Right hindlimb (tissue), 1 donor: ENCODE measurements around the gene PTPRM.

Source experiments
- DNase-seq: peaks from one replicate; pipeline ENCODE4 v3.0.0-alpha.2; 2018

Gene PTPRM

GRCh38 chr18:7630731-7631442, 63.8 kb downstream of the PTPRM start:
- DNase-seq: no peak

- DNase-seq: no peak
Observed at GRCh38 chr18:7632152-7633098, 65.3 kb downstream of the PTPRM start.

GRCh38 chr18:7633171-7633570, 66.1 kb downstream of the PTPRM start:
- no peak for DNase-seq

- DNase-seq: no peak
Observed at GRCh38 chr18:7635948-7636347, 68.8 kb downstream of the PTPRM start.

- no peak for DNase-seq
Observed at GRCh38 chr18:7637269-7637668, 70.2 kb downstream of the PTPRM start.

DNA sequence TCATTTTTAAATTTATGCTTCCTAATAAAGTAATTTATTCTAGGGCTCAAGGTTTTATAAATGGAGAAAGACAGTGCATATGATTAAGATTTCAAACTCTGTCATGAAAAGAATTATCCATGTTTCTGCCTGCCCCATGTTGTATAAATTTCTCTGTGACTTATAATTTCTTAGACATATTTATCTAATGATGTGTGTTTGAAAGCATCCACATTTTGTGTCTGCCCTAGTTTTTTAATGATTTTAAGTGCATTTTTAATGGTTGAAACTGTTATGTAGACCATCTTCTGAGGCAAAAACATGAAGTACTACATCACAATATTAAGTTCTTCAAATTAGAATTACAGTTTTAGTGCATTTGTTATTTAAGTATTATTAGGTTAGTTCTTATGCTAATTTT, 71.2 kb downstream of the PTPRM start:
- DNase-seq: no peak

- no peak for DNase-seq
Observed at GRCh38 chr18:7641813-7642212, 74.7 kb downstream of the PTPRM start.

DNA sequence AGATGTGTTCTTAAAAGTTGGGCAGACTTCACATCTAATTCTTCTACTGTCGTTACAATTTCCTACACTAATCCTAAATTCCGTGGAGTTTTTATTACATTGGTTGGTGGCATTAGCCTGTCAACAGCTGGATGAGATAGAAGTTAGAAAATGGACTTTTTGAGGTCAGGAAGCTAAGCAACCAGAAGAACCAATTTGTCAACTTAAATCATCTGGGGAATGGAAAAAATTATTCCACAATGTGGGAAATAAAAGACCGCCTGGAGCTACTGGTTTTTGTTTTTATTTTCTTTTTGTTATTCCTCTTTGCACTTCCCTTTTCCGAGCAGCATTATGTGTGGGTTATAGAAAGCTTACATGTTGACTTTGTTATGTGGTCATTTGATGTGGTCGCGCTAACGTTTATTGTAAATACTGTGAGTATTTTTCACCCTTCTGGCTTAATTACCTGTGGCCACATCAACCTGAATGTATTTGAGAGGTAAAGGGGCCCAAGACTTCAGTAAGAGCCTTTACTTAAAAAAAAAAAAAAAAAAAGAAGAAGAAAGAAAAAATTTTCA, 75.3 kb downstream of the PTPRM start:
- DNase-seq: no peak

GRCh38 chr18:7645756-7646155, 78.6 kb downstream of the PTPRM start:
- DNase-seq: no peak

- DNase-seq: no peak
Observed at GRCh38 chr18:7646174-7646886, 79.2 kb downstream of the PTPRM start.

DNA sequence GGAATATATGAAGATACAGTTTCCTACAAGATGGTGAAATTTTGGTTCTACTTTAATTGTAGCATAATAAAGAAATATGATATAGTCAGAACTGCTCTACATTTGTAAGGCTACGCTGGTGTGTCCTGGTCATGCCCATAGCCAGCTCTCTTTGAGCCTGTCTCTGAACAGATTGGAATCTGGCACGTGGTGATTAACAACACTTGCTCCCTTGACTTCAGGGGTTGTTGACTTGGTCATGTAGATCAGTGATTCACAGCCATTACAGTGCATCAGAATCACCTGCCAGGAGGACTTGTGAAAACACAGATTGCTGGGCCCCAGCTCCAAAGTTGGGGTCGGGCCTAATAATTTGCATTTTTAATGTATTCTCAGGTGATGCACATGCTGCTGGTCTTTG, 80.4 kb downstream of the PTPRM start:
- DNase-seq: no peak

DNA sequence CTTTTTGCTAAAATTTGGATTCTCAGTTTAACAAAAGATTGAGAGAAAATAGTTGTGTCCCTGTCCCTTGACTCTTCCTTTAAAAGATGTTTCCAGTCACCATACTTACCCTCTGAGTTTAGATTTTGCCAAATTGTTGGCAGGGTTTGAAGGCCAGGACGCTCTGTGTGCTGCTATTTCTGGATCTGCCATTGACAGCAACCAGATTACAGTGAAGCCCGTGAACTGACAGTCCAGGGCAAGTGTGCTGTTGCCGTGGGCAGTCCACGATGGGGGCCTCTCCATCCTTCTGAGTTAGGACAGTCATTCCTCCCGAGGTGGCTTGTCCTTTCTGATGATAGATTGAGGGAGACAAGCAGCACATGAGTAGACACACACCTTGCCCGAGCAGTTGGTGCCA, 89.9 kb downstream of the PTPRM start:
- DNase-seq: no peak

GRCh38 chr18:7657937-7658336, 90.8 kb downstream of the PTPRM start:
- DNase-seq: no peak

DNA sequence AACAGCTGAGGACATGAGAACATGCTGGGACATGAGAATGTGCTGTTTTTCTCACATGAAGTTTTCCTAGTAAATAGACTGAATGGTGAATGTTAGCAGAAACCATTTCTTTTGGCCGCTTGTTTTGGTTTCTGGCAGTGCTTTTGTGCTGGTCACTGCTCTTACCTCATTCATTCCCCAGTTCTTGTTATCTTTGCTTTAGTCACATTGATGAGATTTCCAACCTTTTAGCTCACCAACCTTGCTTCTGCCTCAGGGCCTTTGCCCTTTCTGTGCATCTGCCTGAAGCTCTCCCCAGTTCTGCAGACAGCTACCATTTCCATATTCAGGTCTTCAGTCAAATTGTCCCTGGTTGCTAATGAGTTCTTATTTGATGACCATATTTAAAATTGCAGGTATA, 91.6 kb downstream of the PTPRM start:
- no peak for DNase-seq

DNA sequence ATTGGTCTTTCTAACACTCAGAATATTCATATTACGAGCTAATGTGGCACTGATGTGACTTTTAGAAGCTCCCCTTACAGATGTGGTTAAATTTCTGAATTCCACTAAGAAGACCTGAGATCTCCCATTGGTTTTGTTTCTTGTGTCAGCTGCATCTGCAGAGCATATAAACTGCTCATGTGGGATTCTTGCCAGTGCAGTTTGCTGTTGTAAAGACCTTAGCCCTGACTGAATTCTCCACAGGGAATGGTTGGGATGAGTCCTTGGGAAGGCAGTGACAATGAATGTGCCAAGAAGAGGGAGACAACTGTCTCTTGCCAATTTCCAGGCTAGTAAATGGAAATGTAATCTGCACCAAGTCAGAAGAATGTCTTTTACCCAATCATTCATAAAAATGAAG, 94.1 kb downstream of the PTPRM start:
- DNase-seq: no peak

- DNase-seq: no peak
Observed at GRCh38 chr18:7662866-7663265, 95.8 kb downstream of the PTPRM start.

GRCh38 chr18:7663366-7664312, 96.5 kb downstream of the PTPRM start:
- DNase-seq: no peak

GRCh38 chr18:7666195-7666776, 99.2 kb downstream of the PTPRM start:
- no peak for DNase-seq

DNA sequence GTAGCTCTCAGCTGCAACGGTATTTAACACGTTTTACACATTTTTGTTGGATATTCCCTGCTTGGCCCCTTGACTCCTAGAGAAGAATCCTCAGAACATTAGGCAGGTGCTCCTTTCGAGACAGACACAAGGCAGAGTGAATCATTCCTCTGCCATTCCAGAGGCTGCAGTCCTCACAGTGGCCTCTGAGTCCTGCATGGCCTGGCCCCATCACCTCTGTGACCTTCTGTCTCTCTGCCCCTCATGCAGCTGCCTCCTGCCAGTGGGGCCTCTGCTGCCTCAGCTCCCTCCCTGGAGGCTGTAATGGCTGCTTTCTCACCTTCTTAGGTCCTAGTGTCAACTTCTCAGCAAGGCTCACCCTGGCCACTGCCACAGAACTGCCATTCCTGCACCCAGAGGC, 101.3 kb downstream of the PTPRM start:
- DNase-seq: no peak

DNA sequence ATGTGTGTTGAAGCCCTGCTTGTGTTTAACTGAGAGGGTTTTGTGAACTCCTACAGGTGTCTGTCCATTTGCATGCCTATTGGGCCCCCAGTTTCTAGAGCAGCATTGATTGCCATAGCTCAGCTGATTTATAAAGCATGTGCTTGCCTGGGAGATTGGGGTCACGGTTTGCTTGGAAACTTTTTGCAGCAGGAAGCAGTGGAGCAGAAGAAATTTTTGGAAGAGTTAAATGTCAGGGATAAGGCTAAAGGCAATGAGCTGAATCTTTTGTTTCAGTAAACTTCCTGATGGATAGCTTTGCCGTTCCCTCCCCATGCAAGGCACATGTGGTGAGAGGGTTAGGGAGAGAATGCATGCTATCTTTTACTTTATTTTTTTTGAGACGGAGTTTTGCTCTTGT, 102.2 kb downstream of the PTPRM start:
- DNase-seq: no peak

DNA sequence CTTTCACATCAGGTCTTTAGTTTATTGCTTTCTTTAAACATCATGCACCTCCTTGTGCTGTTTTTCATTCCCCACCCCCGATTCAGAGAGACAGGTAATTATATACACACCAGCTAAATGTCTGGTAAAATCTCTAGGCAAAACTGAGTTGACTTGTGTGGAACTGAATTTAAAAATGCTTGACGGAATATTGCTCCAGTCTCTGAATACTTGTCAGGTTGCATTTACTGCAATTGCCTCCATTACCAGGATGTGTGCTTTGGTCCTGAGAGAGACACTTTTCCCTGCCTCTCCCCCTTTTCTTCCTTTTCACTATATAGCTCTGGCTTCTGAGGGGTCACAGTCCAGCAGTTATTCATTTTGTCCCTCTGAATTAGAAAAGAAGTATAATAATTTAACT, 104.0 kb downstream of the PTPRM start:
- DNase-seq: no peak
